MM.1S (cell line): ENCODE results near the gene EYA2.

Experiments
- DNase-seq: peaks from one replicate; pipeline ENCODE4 v3.0.0-alpha.2; 2015
- H2AFZ ChIP-seq: fragments of 300-600 bp; sonication (generic); 2 replicates; pipeline ENCODE4 v1.6.0; 2016; ENCODE audit warnings: antibody characterized with exemption, low read length
- H3F3A ChIP-seq: fragments of 300-600 bp; sonication (generic); 2 replicates; pipeline ENCODE4 v1.6.1; 2016; ENCODE audit warnings: mild to moderate bottlenecking, antibody characterized with exemption, low read length, moderate library complexity, mixed read lengths; ENCODE audit not compliant: insufficient read depth
- H3K27ac ChIP-seq: fragments of 300-600 bp; sonication (generic); 2 replicates; pipeline ENCODE4 v1.5.1; 2016; ENCODE audit warnings: mild to moderate bottlenecking, low read length
- H3K27me3 ChIP-seq: fragments of 300-600 bp; sonication (generic); replicated peaks from 2 replicates; pipeline ENCODE4 v1.6.0; 2016; ENCODE audit warnings: low read length; ENCODE audit not compliant: insufficient read depth
- H3K36me3 ChIP-seq: fragments of 300-600 bp; sonication (generic); replicated peaks from 2 replicates; pipeline ENCODE4 v1.6.1; 2016; ENCODE audit warnings: mild to moderate bottlenecking, low read length, mixed read lengths; ENCODE audit not compliant: insufficient read depth
- H3K4me1 ChIP-seq: fragments of 300-600 bp; sonication (generic); 2 replicates; pipeline ENCODE4 v1.6.1; 2016; ENCODE audit warnings: low read length, mixed read lengths
- H3K4me2 ChIP-seq: fragments of 300-600 bp; sonication (generic); 2 replicates; pipeline ENCODE4 v1.6.0; 2016; ENCODE audit warnings: low read depth, low read length
- H3K4me3 ChIP-seq: fragments of 300-600 bp; sonication (generic); 2 replicates; pipeline ENCODE4 v1.5.1; 2016; ENCODE audit warnings: low read length, mixed read lengths
- H3K79me2 ChIP-seq: fragments of 300-600 bp; sonication (generic); 2 replicates; pipeline ENCODE4 v1.6.1; 2016; ENCODE audit warnings: mixed run types, low read length, mixed read lengths
- H3K9ac ChIP-seq: fragments of 300-600 bp; sonication (generic); 2 replicates; pipeline ENCODE4 v1.6.1; 2016; ENCODE audit warnings: low read length, mixed read lengths
- H3K9me2 ChIP-seq: fragments of 300-600 bp; sonication (generic); replicated peaks from 2 replicates; pipeline ENCODE4 v1.6.1; 2016; ENCODE audit warnings: mild to moderate bottlenecking, low read length, mixed read lengths; ENCODE audit not compliant: insufficient read depth
- H3K9me3 ChIP-seq: fragments of 300-600 bp; sonication (generic); replicated peaks from 2 replicates; pipeline ENCODE4 v1.6.1; 2016; ENCODE audit warnings: mild to moderate bottlenecking, low read length, mixed read lengths; ENCODE audit not compliant: insufficient read depth
- H4K20me1 ChIP-seq: fragments of 300-600 bp; sonication (generic); 2 replicates; pipeline ENCODE4 v1.6.1; 2016; ENCODE audit warnings: mild to moderate bottlenecking, low read length, moderate library complexity, mixed read lengths; ENCODE audit not compliant: insufficient read depth
- EZH2 ChIP-seq: fragments of 300-600 bp; sonication (generic); optimal IDR thresholded peaks from 2 replicates; pipeline ENCODE3; 2017; ENCODE audit warnings: low read depth, mild to moderate bottlenecking, antibody characterized with exemption, low read length, mixed read lengths
- EZH2phosphoT487 ChIP-seq: fragments of 300-600 bp; sonication (generic); IDR thresholded peaks from 2 replicates; pipeline ENCODE4 v1.6.1; 2018; ENCODE audit warnings: antibody characterized with exemption, low read length
- TF ChIP-seq, protein P1 (sequence below): fragments of 300-600 bp; sonication (generic); IDR thresholded peaks from 2 replicates; pipeline ENCODE4 v1.5.1; 2016; ENCODE audit warnings: antibody characterized with exemption, low read length, mixed read lengths

The EYA2 gene

DNA sequence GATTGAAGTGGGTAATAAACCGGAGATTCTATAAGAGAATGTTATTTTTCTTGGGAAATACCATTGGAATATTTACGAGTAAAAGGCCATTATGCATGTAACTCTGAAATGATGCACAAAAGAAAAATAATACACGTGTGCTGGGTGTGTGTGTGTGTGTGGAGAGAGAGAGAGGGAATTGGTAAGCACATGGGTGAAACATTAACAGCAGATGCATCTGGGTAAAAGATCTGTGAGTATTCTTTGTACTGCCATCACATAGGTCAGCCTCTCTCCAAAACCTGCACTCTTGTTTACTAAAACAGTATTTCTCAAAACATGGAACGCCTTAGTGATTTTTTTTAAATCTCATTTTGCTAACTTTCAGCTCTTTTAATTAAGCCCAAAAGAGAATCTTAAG lies 28.9 kb downstream of the EYA2 start:
- H2AFZ ChIP-seq = no peak overlapping the region
- no peaks in the 10 kb centered on the region for H3K79me2 ChIP-seq
- no peak overlapping the region for H3K4me3 ChIP-seq
- no peak for DNase-seq
- no peaks in the 10 kb centered on the region for H3K27me3 ChIP-seq
- H3F3A ChIP-seq = no peaks in the 10 kb centered on the region
- no peaks in the 10 kb centered on the region for H3K4me1 ChIP-seq
- no peaks in the 10 kb centered on the region for H3K36me3 ChIP-seq
- H3K27ac ChIP-seq = no peak overlapping the region
- no peaks in the 10 kb centered on the region for H3K9me3 ChIP-seq
- no peak overlapping the region for H3K4me2 ChIP-seq
- H4K20me1 ChIP-seq = no peaks in the 10 kb centered on the region
- H3K9ac ChIP-seq = no peak overlapping the region
- no peak for TF ChIP-seq EZH2
- no peak for TF ChIP-seq EZH2phosphoT487
- TF ChIP-seq, protein P1, sequence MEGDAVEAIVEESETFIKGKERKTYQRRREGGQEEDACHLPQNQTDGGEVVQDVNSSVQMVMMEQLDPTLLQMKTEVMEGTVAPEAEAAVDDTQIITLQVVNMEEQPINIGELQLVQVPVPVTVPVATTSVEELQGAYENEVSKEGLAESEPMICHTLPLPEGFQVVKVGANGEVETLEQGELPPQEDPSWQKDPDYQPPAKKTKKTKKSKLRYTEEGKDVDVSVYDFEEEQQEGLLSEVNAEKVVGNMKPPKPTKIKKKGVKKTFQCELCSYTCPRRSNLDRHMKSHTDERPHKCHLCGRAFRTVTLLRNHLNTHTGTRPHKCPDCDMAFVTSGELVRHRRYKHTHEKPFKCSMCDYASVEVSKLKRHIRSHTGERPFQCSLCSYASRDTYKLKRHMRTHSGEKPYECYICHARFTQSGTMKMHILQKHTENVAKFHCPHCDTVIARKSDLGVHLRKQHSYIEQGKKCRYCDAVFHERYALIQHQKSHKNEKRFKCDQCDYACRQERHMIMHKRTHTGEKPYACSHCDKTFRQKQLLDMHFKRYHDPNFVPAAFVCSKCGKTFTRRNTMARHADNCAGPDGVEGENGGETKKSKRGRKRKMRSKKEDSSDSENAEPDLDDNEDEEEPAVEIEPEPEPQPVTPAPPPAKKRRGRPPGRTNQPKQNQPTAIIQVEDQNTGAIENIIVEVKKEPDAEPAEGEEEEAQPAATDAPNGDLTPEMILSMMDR = no peak
- H3K9me2 ChIP-seq = no peaks in the 10 kb centered on the region

DNA sequence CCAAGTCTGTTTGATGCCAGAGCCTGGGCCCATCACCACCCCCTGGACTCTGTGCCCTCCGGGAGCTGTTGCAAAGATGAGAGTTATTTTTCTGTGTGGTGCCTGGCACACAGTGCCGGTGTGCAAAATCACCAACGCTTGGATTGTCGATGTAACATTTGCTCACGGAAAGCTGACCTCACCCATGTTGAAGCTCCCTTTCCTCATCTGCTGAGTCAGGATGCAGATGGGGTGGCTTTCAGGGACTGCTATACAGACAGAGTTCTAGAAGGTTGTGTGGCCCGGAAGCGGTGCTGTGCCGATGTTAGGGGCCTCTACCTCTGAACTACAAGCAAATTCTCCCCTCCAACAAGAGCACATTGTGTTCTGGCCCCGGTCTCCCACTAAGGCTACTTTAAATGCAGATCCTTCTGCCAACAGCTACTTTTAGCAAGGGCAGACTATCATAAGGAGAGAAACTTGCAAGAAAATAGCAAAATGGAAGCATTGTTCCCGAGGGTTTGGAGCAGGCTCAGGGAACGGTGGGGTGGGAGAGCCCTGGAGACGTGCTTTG lies 34.0 kb downstream of the EYA2 start:
- Histone ChIP-seq H2AFZ (no peak overlapping the region), H3K27ac (no peak overlapping the region), H3K4me2 (no peak overlapping the region)

DNA sequence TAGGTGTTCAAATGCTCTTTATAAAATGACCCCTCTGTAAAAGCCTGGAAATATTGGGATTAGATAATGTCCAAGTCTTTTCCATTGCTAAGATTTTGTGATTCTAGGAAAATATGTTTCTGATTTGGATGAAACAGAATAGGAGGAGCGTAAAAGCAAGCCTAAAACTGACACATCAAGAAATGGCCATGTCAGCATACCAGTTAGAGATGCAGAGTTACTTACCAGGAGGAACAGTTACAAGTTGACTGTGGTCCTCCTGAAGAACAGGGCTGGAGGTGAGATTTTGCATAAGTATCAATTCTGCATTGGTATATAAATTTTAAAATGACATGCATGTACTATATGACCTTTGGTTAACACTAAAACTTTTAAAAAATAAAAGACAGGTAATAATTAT lies 35.3 kb downstream of the EYA2 start:
- no peak overlapping the region for H3K27ac ChIP-seq
- H3K4me3 ChIP-seq = no peak overlapping the region
- TF ChIP-seq, protein P1 = no peak
- no peak for TF ChIP-seq EZH2phosphoT487
- TF ChIP-seq EZH2 = no peak
- no peak overlapping the region for H3K4me2 ChIP-seq
- no peaks in the 10 kb centered on the region for H3K79me2 ChIP-seq
- no peaks in the 10 kb centered on the region for H4K20me1 ChIP-seq
- H3K9me2 ChIP-seq = no peaks in the 10 kb centered on the region
- H3K9me3 ChIP-seq = no peaks in the 10 kb centered on the region
- no peak overlapping the region for H2AFZ ChIP-seq
- H3K27me3 ChIP-seq = no peaks in the 10 kb centered on the region
- DNase-seq = no peak
- H3K36me3 ChIP-seq = no peaks in the 10 kb centered on the region
- H3F3A ChIP-seq = no peaks in the 10 kb centered on the region
- no peak overlapping the region for H3K9ac ChIP-seq
- no peaks in the 10 kb centered on the region for H3K4me1 ChIP-seq

More for the DNA sequence above, 34.0 kb downstream of the EYA2 start:
- Histone ChIP-seq H3K4me1 (no peaks in the 10 kb centered on the region), H3K4me3 (no peak overlapping the region), H3K36me3 (no peaks in the 10 kb centered on the region), H3F3A (no peaks in the 10 kb centered on the region), H4K20me1 (no peaks in the 10 kb centered on the region), H3K9ac (no peak overlapping the region), H3K9me2 (no peaks in the 10 kb centered on the region), H3K79me2 (no peaks in the 10 kb centered on the region), H3K9me3 (no peaks in the 10 kb centered on the region), H3K27me3 (no peaks in the 10 kb centered on the region)
- no peak for DNase-seq
- TF ChIP-seq, protein P1 = no peak
- TF ChIP-seq EZH2 (no peak), EZH2phosphoT487 (no peak)
